NCI-H1694 treated with DMSO at 0.1 percent for 48 hours (cell line): ENCODE measurements around the gene PKDREJ.
"Not testable (repeated sequence)": the region's sequence is repeated elsewhere in the genome, so short reads cannot be mapped to it uniquely, and the experiment has no call there.

Experiments
- DNase-seq: peaks from one replicate; lab custom pipeline; 2025; lab: John Stamatoyannopoulos, UW

The PKDREJ gene

DNA sequence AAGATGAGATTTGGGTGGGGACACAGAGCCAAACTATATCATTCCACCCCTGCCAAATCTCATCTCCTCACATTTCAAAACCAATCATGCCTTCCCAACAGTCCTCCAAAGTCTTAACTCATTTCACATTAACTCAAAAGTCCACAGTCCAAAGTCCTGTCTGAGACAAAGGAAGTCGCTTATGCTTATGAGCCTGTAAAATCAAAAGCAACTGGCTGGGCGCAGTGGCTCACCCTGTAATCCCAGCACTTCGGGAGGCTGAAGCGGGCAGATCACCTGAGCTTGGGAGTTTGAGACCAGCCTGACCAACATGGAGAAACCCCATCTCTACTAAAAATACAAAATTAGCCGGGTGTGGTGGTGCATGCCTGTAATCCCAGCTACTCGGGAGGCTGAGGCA lies 1.4 kb upstream of the PKDREJ start:
- DNase-seq, result not testable (repeated sequence)

GRCh38 chr22:46262449-46263215 lies 511 bp downstream of the PKDREJ start:
- DNase-seq, result no peak

- DNase-seq, result no peak
Observed at GRCh38 chr22:46260038-46260437, 3.1 kb downstream of the PKDREJ start.

- DNase-seq, result no peak
Observed at GRCh38 chr22:46259374-46259773, 3.8 kb downstream of the PKDREJ start.

- DNase-seq, result no peak
Observed at GRCh38 chr22:46256358-46256958, 6.7 kb downstream of the PKDREJ start.

DNA sequence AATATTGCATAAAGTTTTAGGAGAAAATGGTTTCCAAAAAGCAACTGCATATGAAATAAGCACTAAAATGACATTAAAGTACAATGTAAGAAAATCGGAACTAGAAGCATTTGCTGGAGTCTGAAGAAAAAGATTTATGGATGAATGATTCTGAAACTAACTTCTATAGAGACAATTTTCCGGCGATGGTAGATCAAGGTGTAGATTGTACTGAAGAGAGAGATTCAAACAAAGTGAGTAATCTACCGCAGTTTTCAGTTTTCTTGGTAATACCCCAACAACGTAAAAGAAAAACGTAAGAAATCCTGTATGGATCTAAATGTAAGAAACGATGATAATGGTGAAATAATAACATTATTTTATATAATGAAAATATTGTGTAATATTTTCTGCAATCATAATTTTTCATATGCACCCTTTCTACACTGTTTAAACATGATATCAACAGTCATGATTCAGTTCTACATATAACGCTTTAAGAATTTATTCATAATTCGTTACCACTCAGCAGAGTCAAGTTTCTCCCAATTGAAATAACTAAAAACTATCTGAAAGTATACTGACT lies 11.2 kb downstream of the PKDREJ start:
- DNase-seq, result no peak

DNA sequence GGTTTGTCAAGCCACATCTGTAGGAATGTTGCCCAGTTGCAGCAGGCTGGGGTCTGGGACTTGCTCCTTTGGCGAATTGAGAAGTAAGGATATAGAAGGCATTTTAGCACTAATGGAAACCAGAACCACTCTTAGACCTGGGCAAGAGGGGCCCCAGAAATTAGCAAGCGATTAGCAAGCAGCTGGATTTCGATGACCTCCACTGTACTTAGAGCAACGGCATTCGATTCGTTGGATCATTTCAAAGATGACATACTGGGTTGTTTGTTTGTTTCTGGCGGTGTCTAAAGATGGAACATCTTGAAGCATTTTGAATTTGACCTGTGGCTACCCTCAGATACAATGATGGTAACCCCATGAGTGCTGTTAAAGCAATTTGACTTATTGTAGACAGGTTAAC lies 11.9 kb downstream of the PKDREJ start:
- DNase-seq, result no peak

GRCh38 chr22:46250783-46251125 lies 12.4 kb downstream of the PKDREJ start:
- DNase-seq, result no peak

DNA sequence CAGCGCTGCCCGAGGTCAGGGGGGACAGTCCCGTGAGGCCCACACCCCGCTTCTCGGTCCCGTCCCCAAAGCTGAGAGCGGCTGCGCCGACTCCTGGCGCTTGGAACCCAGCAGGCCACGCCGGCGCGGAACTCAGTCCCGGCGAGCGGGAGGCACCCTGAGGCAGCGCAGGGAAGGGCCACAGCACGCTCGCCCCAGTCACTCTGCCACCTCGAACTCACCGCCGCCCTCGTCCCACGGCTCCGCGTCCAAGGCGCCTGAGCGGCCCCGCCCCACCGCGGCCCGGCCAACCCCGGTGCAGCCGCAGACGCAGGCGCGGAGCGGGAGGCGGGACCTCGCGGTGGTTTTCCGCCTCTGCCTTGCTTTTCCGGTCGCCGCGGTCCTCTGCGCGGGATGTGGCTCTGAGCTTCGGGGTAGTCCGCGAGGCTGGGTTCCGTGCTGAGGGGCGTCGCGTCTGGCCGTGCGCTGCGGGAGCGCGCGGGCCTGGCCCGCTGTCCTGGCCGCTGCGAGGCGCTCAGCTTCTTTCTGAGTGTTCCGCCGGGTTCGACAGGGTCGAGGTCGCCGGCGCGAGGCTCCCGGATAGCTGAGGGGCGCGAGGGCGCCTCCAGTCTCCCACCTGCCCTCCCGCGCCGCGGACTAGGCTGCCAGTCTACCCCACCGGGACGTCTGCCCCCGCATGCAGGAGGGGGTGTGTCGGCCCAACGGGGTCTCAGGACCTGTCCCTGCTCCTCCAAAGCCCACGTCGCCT lies 12.9 kb downstream of the PKDREJ start, which contains the start of gene CDPF1:
CDPF1 (minus strand) TSS at position 259 of the 748 bp plus-strand sequence. CDS start 2,009 bp downstream, outside the sequence.
- DNase-seq, result peak; percentile 77

DNA sequence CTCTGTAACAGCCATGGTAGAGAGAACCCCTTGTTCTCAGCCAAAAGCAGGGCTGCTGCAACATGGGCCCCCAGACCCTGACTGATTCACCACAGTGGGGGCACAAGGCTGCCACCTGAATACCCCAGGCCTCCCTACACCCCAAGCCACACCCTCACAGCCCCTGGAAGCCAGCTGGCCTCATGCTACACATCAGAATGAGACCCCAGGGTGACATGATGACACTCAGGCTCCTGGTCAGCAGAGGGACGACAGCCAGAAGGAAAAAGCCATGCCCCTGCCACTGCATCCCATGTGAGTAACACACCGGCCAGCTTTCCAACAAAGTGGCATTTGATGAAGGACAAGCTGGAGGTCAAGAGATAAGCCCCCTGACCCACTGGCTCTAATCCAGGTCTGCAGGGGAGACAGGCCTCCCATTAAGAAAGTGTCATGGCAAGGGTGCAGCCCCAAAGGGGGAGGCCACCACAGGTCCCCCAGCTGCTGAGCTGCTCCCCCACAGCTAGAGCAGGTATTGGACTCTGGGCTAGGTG lies 15.6 kb downstream of the PKDREJ start:
- no peak for DNase-seq

GRCh38 chr22:46246178-46246577 lies 17.0 kb downstream of the PKDREJ start:
- no peak for DNase-seq

DNA sequence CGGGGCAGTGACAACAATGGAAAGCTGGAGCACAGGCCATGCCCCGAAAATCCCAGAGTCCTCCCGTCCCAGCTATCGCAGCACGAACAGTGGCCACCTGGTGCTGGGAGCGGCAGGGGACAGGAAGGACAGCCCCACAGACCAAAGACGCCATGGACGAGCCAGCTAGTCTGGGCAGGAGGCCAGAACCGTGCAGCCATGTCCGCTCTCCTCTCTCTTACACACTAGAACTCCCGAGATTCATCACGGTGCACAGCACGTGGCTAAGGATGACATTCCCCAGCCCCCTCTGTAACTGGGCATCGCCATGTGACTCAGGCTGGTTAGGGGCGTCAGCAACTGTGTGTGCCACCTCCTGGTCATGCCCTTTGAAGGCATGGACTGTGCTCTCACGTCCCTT lies 17.6 kb downstream of the PKDREJ start:
- no peak for DNase-seq

DNA sequence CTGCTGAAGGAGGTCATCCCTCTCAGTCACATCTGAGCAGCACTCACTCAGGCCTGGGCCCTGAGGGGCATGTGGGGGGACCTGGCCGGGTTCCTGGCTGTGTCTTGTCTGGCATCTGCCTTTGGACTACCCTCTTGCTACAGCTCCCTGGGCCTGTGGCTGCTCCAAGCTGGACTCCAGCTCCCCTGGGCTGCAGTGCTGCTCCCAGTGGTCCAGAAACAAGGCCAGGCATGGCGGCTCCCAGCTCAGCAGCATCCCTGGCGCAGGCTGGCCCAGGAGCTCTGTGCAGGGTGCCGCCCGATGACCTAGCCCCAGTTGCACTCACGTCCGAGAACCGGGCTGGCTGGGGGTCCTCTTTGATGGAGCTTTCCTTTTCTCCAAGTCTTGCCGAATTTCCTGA lies 18.4 kb downstream of the PKDREJ start:
- DNase-seq, result no peak

- no peak for DNase-seq
Observed at GRCh38 chr22:46242076-46242475, 21.1 kb downstream of the PKDREJ start.

DNA sequence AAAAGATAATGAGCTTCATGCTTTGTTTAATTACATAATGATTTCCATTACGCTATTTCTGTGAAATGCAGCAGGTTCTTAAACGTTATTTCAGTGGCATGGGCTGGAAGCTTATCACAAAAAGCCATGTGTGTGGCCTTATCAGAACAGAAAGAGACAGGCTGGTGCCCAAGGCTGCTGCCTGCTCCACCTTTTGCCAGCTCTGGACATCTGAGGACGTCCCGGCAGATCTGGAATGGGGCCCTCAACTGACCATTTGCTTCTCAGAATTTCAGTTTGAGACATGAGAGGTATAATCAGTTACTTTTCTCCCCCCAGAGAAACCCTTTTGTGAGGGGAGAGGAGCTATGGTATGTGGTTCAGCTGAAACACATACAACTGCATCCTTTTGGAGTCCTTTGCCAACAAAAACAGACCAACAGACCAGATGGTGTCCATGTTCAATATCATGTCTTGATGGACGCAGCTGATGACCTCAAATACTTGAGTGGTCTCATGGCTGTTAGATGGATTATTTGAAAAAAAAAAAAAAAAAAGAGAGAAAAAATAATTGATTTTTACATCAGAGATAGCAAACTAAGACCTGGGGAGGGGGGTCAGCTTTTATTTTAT lies 21.6 kb downstream of the PKDREJ start:
- DNase-seq, result no peak

DNA sequence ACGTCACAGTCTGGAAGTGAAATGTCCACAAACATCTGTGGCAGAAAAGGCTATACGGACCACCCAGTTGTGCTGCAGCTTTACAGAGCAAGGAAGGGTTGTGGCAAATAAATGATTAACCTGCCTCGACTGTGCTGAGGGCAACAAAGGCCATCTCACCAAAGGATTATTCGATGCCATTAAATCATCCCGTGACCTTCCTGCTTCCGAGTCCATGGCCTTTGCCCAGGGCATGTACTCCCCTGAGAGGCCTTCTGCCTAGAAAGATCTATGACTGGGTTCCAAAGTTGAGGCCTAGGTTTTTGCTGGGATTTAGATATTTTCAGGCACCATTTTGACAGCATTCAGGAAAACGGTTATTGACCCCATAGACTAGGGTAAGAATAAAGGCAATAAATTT lies 22.2 kb downstream of the PKDREJ start:
- DNase-seq, result no peak

DNA sequence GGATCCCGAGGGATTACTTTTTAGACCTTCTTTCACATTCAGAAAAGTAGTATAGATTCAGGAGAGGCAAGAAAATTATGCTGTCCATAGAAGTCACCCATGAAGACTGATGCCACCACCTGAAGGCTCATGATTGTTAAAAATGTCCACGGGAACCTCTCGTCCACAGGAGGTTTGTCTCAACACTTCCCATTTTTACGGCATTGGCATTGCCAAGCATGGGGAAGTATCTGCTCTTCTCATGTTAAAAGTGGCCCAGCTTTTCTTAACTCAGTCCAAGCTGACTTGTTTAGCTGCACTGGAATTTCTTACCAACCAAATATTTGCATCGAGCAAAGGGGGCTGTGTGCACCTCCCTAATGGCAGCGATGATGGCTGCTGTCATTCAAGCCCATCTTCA lies 22.6 kb downstream of the PKDREJ start:
- DNase-seq, result no peak

- no peak for DNase-seq
Observed at GRCh38 chr22:46240073-46240472, 23.1 kb downstream of the PKDREJ start.

DNA sequence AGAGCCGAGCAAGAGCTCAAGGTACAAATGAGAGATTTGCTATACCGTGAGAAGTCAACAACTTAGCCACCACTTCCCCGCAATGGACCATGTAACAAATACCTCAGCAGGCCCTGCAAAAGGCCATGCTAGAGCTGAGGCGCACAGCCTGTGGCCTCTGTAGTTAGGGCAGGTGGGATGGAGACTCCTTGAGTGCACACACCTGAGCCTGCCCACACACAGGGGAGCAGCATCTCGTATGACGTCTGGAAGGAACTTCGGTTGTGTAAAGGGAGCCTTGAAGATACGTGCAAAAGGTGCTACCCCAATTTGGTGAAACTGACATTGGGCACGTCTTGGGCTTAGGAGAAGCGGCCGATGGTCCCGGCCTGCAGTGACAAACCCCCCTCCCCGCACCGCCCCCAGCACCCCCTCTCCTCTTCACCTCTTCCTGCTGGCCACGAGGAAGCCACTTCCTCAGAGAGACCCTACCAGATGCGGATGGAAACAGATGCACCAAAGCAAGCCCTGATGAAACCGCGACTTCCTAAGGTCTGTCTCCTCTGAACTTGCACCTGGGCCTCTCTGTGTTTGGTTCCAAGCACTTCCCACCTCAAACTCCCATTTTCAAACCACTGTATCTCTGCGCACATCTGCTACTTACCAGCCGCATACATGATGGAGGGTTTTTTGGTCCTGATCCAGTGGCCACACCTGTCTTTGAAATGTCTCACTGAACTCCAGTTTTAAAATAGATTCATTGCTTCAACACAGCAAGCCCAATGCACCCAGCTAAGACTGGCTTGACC lies 23.7 kb downstream of the PKDREJ start:
- DNase-seq, result no peak

- DNase-seq, result no peak
Observed at GRCh38 chr22:46238541-46238940, 24.6 kb downstream of the PKDREJ start.

DNA sequence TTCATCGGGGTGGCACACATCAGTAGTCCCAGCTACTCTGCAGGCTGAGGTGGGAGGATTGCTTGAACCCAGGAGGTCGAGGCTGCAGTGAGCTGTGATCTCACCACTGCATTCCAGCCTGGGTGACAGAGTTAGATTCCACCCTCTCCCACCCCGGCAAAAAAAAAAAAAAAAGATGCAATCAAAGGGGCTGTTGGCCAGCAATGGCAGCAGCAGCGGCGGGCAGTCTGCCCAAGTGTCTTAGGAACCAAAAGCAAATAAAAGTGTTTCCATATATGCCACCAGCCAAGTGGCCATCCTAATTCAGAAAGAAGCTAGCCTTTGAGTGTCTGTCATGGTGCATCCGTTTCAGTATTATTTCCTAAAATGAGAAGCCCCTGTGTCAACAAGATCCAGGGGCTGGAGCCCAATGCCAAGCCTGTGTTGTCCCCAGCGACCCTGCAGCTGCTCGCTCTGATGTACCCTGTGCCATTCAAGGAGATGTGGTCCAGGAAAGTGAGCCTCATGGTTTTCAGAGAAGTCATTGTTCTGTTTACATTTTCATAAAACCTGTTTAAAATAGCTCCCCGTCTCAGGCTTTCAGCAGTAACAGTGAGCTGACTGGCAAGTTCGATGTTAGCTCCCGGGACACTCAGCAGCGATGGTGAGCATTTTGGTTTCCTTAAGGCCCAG lies 25.6 kb downstream of the PKDREJ start:
- no peak for DNase-seq
